B cell (primary cell): ENCODE results near the gene TRPT1. TPM values are rescaled to one million over a fixed set of nuclear protein-coding genes. Genes with fewer than 3 reads are reported as not detected.
A peak's percentile ranks its signal among the peaks of the same experiment; 100 is the strongest.

Experiments
- ATAC-seq: fragments of 200-7000 bp; cut with Tn5 transposase; one replicate; pipeline ENCODE4 v1.10.0; 2021; ENCODE audit warnings: low read depth, mild to moderate bottlenecking, moderate number of reproducible peaks, moderate library complexity
- CTCF ChIA-PET: fragments of 350-600 bp; sonication (Branson Sonifier 250); formaldehyde crosslinking; loops from one replicate; lab custom pipeline; 2021; ENCODE audit warnings: antibody characterized with exemption, inconsistent platforms; lab: Charles Lee
- POLR2A ChIA-PET: fragments of 350-600 bp; sonication (Branson Sonifier 250); formaldehyde crosslinking; loops from one replicate; lab custom pipeline; 2021; ENCODE audit warnings: antibody characterized with exemption; lab: Charles Lee
- DNase-seq: peaks from one replicate; pipeline ENCODE4 v3.0.0; 2013
- H2AFZ ChIP-seq: 2 replicates; pipeline ENCODE4 v1.6.1; 2012; ENCODE audit warnings: mild to moderate bottlenecking, low read depth, low read length; ENCODE audit not compliant: insufficient read depth, poor library complexity, severe bottlenecking
- H3K27ac ChIP-seq, 2 donors: 1 replicate in 1 of 2; 2 replicates in 1 of 2; pipeline ENCODE4 v1.5.1; 2012 to 2013; ENCODE audit warnings: low read length in 2 of 2, mild to moderate bottlenecking in 2 of 2, moderate library complexity in 1 of 2
- H3K27me3 ChIP-seq, 4 experiments: fragments of 200-600 bp in 1 of 4; sonication (generic) in 1 of 4; replicated peaks in 1 of 4; 1 replicate in 2 of 4; 2 replicates in 2 of 4; pipeline versions ENCODE4 v1.6.1 to v1.7.0; 2013 to 2016; ENCODE audit warnings: low read length in 3 of 4, mild to moderate bottlenecking in 2 of 4, mixed read lengths in 1 of 4, moderate library complexity in 1 of 4; ENCODE audit not compliant: insufficient read depth in 4 of 4, control insufficient read depth in 3 of 4; ENCODE audit errors: control extremely low read depth in 1 of 4
- H3K36me3 ChIP-seq, 2 experiments: replicated peaks in 1 of 2; 1 replicate in 1 of 2; 2 replicates in 1 of 2; pipeline versions ENCODE4 v1.6.1 to v1.7.1; 2013; ENCODE audit warnings: low read length in 1 of 2; ENCODE audit not compliant: insufficient read depth in 2 of 2, control insufficient read depth in 1 of 2; ENCODE audit errors: control extremely low read depth in 1 of 2, extremely low read depth in 1 of 2
- H3K4me1 ChIP-seq, 2 donors: fragments of 200-600 bp in 1 of 2; sonication (generic) in 1 of 2; 1 replicate in 1 of 2; 2 replicates in 1 of 2; pipeline versions ENCODE4 v1.5.1 to v1.6.1; 2013 to 2017; ENCODE audit warnings: low read length in 2 of 2; ENCODE audit not compliant: control insufficient read depth in 2 of 2, insufficient read depth in 2 of 2
- H3K4me2 ChIP-seq: replicated peaks from 2 replicates; pipeline ENCODE3; 2012; ENCODE audit warnings: mild to moderate bottlenecking, low read depth, low read length; ENCODE audit not compliant: poor library complexity, severe bottlenecking
- H3K4me3 ChIP-seq, 5 experiments: fragments of 200-600 bp in 1 of 5; sonication (generic) in 1 of 5; 1 replicate in 3 of 5; 2 replicates in 2 of 5; pipeline versions ENCODE4 v1.5.1 to v1.7.0; 2011 to 2016; ENCODE audit warnings: low read length in 4 of 5, mild to moderate bottlenecking in 4 of 5, low read depth in 2 of 5, control low read depth in 1 of 5, moderate library complexity in 1 of 5; ENCODE audit not compliant: insufficient read depth in 1 of 5; ENCODE audit errors: control extremely low read depth in 1 of 5, extremely low read depth in 1 of 5
- H3K79me2 ChIP-seq: fragments of 200-600 bp; sonication (generic); one replicate; pipeline ENCODE4 v1.6.0; 2016; ENCODE audit warnings: low read length; ENCODE audit not compliant: control insufficient read depth, insufficient read depth
- H3K9ac ChIP-seq: fragments of 200-600 bp; sonication (generic); 2 replicates; pipeline ENCODE4 v1.6.1; 2017; ENCODE audit warnings: mild to moderate bottlenecking, low read length, moderate library complexity
- H3K9me3 ChIP-seq, 3 donors: one replicate each; pipeline versions ENCODE4 v1.6.1 to v1.7.1; 2013; ENCODE audit warnings: low read length in 2 of 3; ENCODE audit not compliant: control insufficient read depth in 2 of 3, insufficient read depth in 1 of 3; ENCODE audit errors: control extremely low read depth in 1 of 3
- H4K20me1 ChIP-seq: 2 replicates; pipeline ENCODE4 v1.6.0; 2012; ENCODE audit warnings: mild to moderate bottlenecking, low read length; ENCODE audit not compliant: insufficient read depth, control insufficient read depth, poor library complexity, severe bottlenecking
- H3K27ac Mint-ChIP-seq: one replicate; pipeline ENCODE4 v1.8.0; 2021; ENCODE audit warnings: mixed read lengths
- H3K27me3 Mint-ChIP-seq: one replicate; pipeline ENCODE4 v1.8.0; 2021; ENCODE audit warnings: mixed read lengths
- H3K4me1 Mint-ChIP-seq: one replicate; pipeline ENCODE4 v1.8.0; 2021; ENCODE audit warnings: mixed read lengths
- H3K4me3 Mint-ChIP-seq: one replicate; pipeline ENCODE4 v1.8.0; 2021; ENCODE audit warnings: mixed read lengths
- H3K9me3 Mint-ChIP-seq: one replicate; pipeline ENCODE4 v1.8.0; 2022; ENCODE audit warnings: mixed read lengths; ENCODE audit not compliant: insufficient read depth
- EZH2 ChIP-seq: IDR thresholded peaks from 2 replicates; pipeline ENCODE4 v1.6.1; 2012; ENCODE audit warnings: borderline replicate concordance, low read depth, mild to moderate bottlenecking, moderate library complexity, low read length; ENCODE audit not compliant: insufficient read depth, poor library complexity, severe bottlenecking
- WGBS: methylation state at CpG from one replicate; pipeline ENCODE4 v1.1.5; 2013; ENCODE audit warnings: missing lambda C conversion rate; ENCODE audit not compliant: insufficient coverage; 5-methylcytosine and 5-hydroxymethylcytosine counted together
- intact Hi-C: fragments of 100-400 bp; cut with micrococcal nuclease; formaldehyde crosslinking; loops from one replicate; pipeline ENCODE4 v1.10.0; 2022
- polyA plus RNA-seq: library from polyadenylated mRNA; depleted of rRNA; stranded (reverse); fragments of >200 nt; gene quantifications from 2 replicates; pipeline ENCODE4 v1.2.3, GENCODE V29; 2012
- total RNA-seq, 2 donors: library from RNA; stranded (reverse); fragments of 120-200 nt in 1 of 2; gene quantifications; 1 replicate in 1 of 2; 2 replicates in 1 of 2; pipeline versions ENCODE4 v1.2.3 to v1.2.4, GENCODE V29; 2013 to 2022
- TF ChIP-seq, protein P1 (sequence below): fragments of 200-600 bp; IDR thresholded peaks from one replicate; pipeline ENCODE4 v1.8.0; 2022; ENCODE audit warnings: antibody characterized with exemption, mild to moderate bottlenecking

The TRPT1 gene
- total and polyA plus RNA-seq, 2 donors (not counting 1 experiment from before 2014, with no cell fraction given): 59.6 to 145 TPM

DNA sequence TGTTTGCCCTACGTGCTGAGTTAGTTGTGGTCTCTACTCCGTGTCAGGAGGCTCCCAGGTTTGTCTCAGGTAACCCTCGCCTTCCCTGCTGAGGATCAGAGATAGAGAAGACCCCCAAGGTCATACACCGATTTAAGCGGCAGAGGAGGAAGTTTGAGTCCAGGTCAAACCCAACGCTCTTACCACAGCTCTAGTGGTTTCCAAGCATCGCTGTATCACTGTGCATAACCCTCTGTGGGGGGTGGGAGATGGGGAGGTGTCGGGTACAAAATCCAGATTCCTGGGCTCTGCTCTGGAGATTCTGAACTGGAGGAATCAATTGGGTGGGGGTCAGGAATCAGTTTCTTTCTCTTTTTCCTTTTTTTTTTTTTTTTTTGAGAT is 5.0 kb upstream of the TRPT1 start:
- H3K27ac ChIP-seq: peak overlapping the region; percentile 84

More for the DNA sequence above, 5.0 kb upstream of the TRPT1 start:
- Histone ChIP-seq H3K4me2 (peak overlapping the region; percentile 99), H4K20me1 (peaks cover 23% of the 10 kb centered on the region), H3K79me2 (peaks cover 31% of the 10 kb centered on the region), H3K36me3 (peaks cover 0 to 2% of the 10 kb centered on the region in 2 experiments), H3K4me1 (peaks cover 44 to 66% of the 10 kb centered on the region in 2 donors), H3K9ac (peak overlapping the region; percentile 74), H3K4me3 (peak overlapping the region; percentile 67 to 98 (median 78)), H3K27me3 (no peaks in the 10 kb centered on the region), H3K9me3 (no peaks in the 10 kb centered on the region), H2AFZ (peak overlapping the region; percentile 85)
- 0% methylated on average over 3 of the region's 8 CpGs for WGBS
- intact Hi-C loops: loop anchor here (1.0 to 2.0 kb wide), 6 partner anchors 10 to 74 kb away; partner anchors contain the start of genes BAD, ESRRA, FKBP2 and GPR137
- DNase-seq (no peak), ATAC-seq (no peak)
- Mint-ChIP-seq H3K9me3 (no peaks in the 10 kb centered on the region), H3K27ac (peak overlapping the region; percentile 97), H3K4me3 (peak overlapping the region; percentile 95), H3K4me1 (peaks cover 58% of the 10 kb centered on the region), H3K27me3 (no peaks in the 10 kb centered on the region)
- TF ChIP-seq EZH2: no peak
- TF ChIP-seq, protein P1, sequence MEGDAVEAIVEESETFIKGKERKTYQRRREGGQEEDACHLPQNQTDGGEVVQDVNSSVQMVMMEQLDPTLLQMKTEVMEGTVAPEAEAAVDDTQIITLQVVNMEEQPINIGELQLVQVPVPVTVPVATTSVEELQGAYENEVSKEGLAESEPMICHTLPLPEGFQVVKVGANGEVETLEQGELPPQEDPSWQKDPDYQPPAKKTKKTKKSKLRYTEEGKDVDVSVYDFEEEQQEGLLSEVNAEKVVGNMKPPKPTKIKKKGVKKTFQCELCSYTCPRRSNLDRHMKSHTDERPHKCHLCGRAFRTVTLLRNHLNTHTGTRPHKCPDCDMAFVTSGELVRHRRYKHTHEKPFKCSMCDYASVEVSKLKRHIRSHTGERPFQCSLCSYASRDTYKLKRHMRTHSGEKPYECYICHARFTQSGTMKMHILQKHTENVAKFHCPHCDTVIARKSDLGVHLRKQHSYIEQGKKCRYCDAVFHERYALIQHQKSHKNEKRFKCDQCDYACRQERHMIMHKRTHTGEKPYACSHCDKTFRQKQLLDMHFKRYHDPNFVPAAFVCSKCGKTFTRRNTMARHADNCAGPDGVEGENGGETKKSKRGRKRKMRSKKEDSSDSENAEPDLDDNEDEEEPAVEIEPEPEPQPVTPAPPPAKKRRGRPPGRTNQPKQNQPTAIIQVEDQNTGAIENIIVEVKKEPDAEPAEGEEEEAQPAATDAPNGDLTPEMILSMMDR: no peak
- POLR2A ChIA-PET: interaction anchor here (0.7 to 2.4 kb wide), 4 partner anchors 10 to 565 kb away, joined by 7 to 13 read pairs (median 9); partner anchors contain the start of genes FERMT3 and FKBP2
- CTCF ChIA-PET: interaction anchor here (0.8 to 1.6 kb wide), 4 partner anchors 15 to 27 kb away, joined by 3 to 6 read pairs (median 4); partner anchors contain the start of genes PLCB3 and PPP1R14B
